Measurements from ENCODE around the gene PAPPA. TPM values are rescaled to one million over a fixed set of nuclear protein-coding genes. Genes with fewer than 3 reads are reported as not detected.

Gene PAPPA, protein sequence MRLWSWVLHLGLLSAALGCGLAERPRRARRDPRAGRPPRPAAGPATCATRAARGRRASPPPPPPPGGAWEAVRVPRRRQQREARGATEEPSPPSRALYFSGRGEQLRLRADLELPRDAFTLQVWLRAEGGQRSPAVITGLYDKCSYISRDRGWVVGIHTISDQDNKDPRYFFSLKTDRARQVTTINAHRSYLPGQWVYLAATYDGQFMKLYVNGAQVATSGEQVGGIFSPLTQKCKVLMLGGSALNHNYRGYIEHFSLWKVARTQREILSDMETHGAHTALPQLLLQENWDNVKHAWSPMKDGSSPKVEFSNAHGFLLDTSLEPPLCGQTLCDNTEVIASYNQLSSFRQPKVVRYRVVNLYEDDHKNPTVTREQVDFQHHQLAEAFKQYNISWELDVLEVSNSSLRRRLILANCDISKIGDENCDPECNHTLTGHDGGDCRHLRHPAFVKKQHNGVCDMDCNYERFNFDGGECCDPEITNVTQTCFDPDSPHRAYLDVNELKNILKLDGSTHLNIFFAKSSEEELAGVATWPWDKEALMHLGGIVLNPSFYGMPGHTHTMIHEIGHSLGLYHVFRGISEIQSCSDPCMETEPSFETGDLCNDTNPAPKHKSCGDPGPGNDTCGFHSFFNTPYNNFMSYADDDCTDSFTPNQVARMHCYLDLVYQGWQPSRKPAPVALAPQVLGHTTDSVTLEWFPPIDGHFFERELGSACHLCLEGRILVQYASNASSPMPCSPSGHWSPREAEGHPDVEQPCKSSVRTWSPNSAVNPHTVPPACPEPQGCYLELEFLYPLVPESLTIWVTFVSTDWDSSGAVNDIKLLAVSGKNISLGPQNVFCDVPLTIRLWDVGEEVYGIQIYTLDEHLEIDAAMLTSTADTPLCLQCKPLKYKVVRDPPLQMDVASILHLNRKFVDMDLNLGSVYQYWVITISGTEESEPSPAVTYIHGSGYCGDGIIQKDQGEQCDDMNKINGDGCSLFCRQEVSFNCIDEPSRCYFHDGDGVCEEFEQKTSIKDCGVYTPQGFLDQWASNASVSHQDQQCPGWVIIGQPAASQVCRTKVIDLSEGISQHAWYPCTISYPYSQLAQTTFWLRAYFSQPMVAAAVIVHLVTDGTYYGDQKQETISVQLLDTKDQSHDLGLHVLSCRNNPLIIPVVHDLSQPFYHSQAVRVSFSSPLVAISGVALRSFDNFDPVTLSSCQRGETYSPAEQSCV (N-terminal part only)
- 1.2 and 1.9 TPM in 2 replicates for total RNA-seq (2014; rRNA removed; shearing (Covaris generic); ENCODE audit: low replicate concordance)

DNA sequence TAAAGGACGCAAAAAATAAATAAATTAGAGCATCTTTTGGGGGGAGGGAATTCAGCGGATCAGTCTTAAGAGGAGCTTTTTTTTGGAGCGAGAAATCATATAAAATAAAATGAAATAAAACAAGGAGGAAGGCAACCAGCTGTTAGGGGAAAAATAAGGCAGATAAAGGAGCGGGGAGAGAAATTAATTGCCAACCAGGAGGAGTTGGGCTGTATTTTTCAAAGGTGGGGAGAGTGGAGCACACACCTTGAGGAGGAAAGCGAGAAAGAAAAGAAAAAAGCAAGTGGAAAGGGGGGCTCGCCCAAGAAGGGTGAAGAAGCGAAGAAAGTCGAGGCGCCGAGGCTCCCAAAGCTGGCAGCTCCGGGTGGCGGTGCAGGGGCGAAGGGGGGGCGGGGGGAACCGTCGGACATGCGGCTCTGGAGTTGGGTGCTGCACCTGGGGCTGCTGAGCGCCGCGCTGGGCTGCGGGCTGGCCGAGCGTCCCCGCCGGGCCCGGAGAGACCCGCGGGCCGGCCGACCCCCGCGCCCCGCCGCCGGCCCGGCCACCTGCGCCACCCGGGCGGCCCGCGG is at the start of gene PAPPA:
Gene PAPPA, plus strand, starts transcription at position 27 of the 569 bp plus-strand sequence. Its CDS starts 382 bp downstream, at position 409.
- no peak for DNase-seq (ENCODE audit: low read depth)
- in situ Hi-C loops (cut with HindIII; ENCODE audit: low pct_unique_long_range_greater_than_20kb, low sequenced_read_pairs) = no loop called here

DNA sequence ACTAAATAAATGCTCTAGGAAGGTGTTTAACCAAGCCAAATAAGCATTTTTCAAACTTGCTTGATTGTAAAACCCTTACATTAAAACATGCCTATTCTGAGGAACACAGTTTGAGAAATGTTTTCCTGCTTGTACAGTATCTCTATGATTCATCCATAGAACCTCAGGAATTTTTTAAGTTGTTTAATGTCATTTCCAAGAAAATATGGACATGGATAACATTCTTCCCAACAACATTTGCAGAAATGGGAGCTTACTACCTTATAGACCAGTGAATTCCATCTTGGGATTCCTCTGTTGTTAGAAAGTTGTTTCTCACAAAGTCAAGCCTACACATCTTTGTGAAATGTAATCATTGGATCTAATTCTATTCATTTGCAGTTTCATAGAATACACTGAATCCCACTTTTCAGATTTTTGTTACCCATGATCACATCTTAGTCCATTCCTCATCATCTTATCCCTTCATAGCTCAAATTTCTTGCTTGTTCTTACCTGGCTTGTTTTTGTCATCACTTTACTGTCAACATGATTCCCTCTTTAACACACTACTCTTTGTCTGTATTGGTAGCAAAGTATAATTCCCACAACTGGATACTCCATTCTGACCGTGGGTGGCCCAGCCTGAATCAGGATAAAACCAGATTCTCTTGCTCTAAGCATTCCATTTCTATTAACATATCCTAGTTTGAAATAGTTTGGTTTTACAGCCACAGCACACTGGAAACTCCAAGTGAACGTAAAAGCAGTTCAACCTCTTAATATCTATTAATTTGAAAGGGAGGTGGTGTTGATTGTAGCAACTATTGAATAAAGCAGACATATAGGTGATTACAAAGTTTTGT is 49.4 kb upstream of the PAPPA start:
- in situ Hi-C loops (cut with HindIII; ENCODE audit: low pct_unique_long_range_greater_than_20kb, low sequenced_read_pairs) = no loop called here
- DNase-seq (ENCODE audit: low read depth) = no peak

DNA sequence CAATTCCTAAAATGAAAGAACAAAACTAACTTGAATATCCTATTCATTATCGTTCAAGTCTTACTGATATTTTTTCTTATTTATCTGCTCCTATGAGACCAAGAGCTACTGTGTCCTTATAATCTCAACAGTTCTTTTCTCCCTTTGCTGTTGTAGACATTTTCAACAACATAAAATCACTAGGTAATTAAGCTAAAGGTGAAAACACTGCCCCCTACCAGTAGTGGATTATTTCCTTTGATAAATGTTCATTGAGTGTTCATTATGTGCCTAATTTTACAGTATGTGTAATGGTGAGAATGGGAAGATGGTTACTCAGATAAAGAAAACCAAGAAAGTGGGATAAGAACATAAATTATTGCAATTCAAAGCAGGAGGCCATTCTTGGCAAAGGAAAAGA is 41.4 kb upstream of the PAPPA start:
- no peak for DNase-seq (ENCODE audit: low read depth)
- in situ Hi-C loops (cut with HindIII; ENCODE audit: low pct_unique_long_range_greater_than_20kb, low sequenced_read_pairs) = no loop called here

DNA sequence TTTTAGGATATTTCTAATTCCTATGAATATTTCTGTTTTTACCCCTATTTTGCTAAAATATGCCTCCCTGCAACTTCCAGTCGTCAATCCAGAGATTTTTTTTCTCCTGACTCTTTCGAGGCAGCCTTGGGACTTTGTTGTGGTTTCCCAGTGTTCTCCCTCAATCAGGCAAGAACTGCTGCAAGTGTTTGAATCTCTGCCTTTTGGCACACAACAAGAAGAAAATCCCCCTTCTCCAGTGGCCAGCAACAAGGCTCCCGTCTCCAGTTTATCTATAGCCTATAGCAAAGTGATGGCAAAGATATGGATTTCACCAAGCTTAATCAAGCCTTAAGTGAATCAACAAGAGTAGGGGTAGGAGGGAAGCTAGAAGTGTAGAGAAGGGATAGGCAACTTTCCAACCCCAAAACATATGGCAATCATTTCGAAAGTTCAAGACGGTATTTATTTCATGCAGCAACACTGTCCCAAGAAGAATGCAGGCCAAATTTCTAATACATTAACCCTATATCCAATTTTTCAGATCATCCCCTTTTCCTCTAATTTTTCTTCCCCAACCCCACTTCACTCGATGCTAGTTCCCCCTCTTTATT is 37.7 kb upstream of the PAPPA start:
- no peak for DNase-seq (ENCODE audit: low read depth)
- in situ Hi-C loops (cut with HindIII; ENCODE audit: low pct_unique_long_range_greater_than_20kb, low sequenced_read_pairs) = no loop called here

DNA sequence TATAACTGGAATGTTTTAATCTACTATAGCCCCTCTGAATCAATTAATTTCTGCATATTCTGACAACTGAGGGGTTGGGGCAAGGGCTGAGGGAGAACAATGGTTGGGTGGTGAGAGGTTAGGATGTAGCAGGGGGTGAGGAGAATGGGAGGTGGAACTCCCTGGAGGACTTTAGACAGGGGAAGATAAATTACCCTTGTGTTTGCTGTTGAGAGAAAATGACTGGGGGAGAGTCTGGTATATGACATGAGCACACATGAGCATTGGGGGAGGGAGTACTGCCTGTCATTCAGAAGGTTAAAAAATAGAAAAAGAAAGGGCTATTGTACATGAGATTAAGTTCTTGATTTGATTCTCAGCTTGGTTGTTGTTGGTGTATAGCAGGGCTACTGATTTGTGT is 37.2 kb upstream of the PAPPA start:
- no peak for DNase-seq (ENCODE audit: low read depth)
- in situ Hi-C loops (cut with HindIII; ENCODE audit: low pct_unique_long_range_greater_than_20kb, low sequenced_read_pairs) = no loop called here

DNA sequence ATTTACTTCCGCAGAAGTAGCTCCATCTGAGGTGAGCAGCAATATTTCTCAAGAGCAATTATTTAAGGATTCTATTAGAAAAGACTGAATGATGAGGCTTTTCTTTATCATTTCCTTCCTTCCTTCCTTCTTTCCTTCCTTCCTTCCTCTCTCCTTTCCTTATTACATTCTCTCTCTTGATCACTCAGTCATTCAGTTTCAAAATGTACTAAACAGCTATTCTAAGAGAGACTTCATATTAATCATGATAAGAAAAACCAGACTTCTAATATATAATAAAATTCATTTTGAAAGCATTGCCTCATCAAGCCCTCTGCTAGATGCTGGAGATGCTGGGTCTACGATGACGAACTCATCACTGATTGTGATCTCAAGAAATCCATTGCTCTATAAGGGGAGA is 30.4 kb upstream of the PAPPA start:
- no peak for DNase-seq (ENCODE audit: low read depth)
- in situ Hi-C loops (cut with HindIII; ENCODE audit: low pct_unique_long_range_greater_than_20kb, low sequenced_read_pairs) = no loop called here

DNA sequence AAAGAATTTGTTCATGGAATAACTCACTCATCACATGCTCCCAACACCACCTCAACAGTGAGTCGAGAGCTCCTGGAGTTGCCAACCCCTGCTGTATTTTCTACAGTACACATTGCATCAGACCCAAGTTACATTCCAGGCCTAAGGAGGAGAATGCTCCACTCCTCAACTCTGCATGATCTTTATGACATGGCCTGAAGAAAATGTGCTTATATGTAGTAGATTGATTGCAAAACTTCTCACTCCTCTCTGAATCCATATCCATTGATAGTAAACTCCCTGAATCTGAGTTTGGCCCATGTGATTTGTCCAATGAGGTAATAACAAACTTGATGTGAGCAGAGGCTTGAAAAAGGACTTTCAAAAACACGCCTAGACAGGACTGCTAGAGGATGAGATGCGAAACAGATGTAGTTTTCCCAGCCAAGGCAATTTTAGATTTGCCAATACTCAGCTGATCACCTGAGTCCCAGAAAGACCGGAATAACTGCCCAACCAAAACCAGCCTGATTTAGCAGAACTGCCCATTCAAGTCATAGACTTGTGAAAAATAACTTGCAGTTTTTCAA is 29.0 kb upstream of the PAPPA start:
- DNase-seq (ENCODE audit: low read depth) = no peak
- in situ Hi-C loops (cut with HindIII; ENCODE audit: low pct_unique_long_range_greater_than_20kb, low sequenced_read_pairs) = no loop called here

DNA sequence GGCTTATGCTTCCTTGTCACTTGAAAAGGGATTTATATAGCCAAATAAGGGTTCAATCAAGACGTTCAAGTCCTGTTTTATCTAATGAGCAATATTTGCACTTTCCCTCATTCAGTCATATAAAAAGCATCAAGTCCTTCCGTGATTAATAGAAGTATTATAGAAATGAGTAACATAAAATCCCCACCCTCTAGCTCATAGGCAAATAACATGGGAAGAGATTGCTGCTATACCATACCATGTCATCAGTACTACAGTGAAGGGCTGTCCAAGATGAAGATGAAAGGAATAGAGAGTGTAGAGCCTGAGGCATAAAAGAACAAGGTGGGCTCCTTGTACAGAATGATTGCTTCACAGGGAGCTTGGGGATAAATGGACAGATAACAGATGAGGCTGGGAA is 20.4 kb upstream of the PAPPA start:
- no peak for DNase-seq (ENCODE audit: low read depth)
- in situ Hi-C loops (cut with HindIII; ENCODE audit: low pct_unique_long_range_greater_than_20kb, low sequenced_read_pairs) = no loop called here

DNA sequence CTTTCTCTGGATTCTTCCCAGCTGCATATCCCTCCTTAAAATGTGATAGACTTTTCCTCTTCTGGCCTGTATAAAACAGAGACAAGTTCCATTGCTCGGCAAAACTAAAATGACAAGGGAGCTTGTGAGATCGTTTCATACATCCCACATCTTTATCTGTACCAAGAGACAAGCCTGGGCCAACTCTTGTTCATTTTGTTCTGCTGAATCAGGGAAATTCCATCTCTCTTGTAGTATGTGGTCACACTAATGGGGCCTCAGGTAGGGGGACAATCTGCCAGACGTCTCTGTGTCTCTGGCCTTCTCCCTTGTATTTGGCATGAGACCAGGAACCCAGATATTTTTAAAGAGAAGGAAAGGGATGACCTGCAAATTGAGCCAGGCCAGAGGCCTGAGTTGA is 18.6 kb upstream of the PAPPA start:
- in situ Hi-C loops (cut with HindIII; ENCODE audit: low pct_unique_long_range_greater_than_20kb, low sequenced_read_pairs) = no loop called here
- DNase-seq (ENCODE audit: low read depth) = no peak

DNA sequence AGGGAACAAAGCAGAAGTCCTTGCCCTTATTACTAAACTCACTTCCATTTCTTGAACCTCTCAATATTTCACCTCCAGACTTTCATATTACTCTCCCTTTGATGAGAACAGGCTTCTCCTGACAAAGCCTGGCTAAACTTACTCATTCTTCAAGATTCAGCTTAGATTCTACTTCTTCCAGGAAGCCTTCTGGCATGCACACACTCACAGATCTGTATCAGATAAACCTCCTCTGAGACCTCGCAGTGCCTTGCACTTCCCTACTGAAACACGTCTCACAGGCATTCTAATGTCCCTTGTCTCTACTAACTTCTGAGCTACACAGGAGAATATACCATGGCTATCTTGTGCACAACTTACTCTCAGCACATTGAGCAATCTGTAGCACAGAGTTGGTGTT is 16.6 kb upstream of the PAPPA start:
- in situ Hi-C loops (cut with HindIII; ENCODE audit: low pct_unique_long_range_greater_than_20kb, low sequenced_read_pairs) = no loop called here
- DNase-seq (ENCODE audit: low read depth) = no peak

DNA sequence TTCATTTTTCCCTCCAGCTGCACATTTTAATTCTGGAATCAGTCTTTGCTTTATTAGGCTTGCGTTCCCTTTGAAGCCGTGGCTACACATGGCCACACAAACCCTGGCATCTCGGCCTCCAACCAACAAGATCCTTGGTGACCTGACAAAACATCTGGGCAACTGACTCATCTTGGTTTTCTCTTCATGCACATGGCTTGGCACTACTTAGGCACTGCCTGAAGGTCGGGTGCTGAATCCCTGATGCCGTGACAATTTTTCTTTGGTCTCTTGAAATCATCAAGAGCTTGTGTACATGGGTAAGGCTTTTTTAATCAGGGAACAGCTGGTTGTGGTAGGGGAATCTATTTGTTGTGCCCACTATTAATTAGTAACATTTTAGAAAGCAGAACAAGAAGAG is 16.0 kb upstream of the PAPPA start:
- in situ Hi-C loops (cut with HindIII; ENCODE audit: low pct_unique_long_range_greater_than_20kb, low sequenced_read_pairs) = no loop called here
- no peak for DNase-seq (ENCODE audit: low read depth)

DNA sequence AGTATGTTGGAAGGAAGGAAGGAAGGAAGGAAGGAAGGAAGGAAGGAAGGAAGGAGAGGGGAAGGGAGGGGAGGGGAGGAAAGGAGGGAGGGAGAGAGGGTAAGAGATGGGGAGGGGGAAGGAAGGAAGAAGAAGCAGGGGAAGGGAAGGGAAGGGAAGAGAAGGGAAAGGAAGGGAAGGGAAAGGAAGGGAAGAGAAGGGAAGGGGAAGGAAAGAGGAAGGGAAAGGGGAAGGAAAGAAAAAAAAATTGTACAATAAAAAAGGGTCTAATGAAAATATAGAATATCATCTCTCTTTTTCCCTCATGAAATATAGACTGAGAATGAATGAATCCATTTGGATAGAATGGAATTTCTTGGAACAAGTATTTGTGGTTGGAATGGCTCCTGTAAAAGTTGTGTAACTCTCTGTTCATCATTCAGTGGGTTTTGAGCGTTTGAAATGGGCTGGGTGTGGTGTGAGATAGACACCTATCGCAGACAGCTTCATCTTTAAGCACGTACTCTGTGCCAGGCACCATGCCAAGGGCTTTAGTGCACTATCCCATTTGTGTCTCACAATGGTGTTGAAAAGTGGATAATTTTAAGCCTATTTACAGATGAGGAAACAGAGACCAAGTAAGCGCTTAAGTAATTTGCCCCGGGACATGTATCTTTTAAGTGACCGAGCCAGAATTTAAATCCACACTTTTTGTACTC is 11.6 kb upstream of the PAPPA start:
- DNase-seq (ENCODE audit: low read depth) = no peak
- in situ Hi-C loops (cut with HindIII; ENCODE audit: low pct_unique_long_range_greater_than_20kb, low sequenced_read_pairs) = no loop called here

DNA sequence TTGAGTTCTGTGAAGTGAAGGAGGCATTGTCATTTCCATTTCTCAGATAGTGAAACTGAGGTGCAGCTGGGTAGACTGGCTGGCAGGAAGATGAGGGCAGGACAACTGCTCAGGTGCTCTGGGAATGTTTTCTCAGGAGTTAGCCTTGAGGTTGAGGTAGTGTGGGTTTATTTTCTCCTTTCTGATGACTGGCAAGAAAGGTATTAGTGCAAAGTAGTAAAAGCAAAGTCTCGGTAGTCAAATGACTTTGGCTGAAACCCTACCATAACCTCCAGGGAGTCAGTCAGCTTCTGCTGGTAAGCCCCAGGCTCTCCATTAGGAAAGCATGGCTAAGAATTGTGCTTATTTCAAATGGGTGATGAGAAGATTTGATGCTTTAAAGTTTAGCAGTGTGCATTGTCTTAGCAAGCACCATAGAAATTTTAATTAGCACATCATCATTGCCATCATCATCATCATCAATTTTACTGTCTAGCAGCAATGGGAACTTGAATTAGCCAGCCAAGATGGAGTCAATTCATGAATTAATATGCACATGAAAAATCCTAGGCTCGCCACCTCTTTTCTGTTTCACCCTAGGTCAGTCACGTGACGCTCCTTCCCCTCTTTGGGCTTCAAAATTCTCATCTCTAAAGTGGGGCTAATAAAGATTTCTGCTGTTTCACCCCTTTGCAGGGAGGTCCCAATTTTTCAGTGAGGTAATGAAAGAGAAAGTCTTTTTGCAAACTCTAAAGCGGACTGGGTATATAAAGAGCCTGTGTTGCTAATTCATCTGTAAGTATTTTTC is 10.7 kb upstream of the PAPPA start:
- no peak for DNase-seq (ENCODE audit: low read depth)
- in situ Hi-C loops (cut with HindIII; ENCODE audit: low pct_unique_long_range_greater_than_20kb, low sequenced_read_pairs) = no loop called here

DNA sequence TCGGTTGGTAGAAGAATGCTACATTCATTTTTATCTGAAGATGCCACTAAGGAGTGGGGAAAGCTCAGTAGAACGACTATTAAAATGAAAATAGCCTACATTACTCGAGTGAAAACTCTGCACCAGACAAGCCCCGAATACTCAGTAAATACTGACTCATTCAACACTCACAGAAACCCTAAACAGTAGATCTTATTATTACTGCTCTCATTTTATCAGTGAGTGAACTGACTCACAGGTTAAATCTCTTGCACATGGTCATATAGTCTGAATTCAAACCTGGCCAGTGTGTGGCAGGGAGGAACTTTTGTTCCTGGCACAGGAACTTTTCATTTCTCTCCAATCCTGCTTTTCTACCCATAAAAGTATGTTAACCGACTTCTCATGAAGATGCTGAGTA is 9.6 kb upstream of the PAPPA start:
- DNase-seq (ENCODE audit: low read depth) = no peak
- in situ Hi-C loops (cut with HindIII; ENCODE audit: low pct_unique_long_range_greater_than_20kb, low sequenced_read_pairs) = no loop called here

DNA sequence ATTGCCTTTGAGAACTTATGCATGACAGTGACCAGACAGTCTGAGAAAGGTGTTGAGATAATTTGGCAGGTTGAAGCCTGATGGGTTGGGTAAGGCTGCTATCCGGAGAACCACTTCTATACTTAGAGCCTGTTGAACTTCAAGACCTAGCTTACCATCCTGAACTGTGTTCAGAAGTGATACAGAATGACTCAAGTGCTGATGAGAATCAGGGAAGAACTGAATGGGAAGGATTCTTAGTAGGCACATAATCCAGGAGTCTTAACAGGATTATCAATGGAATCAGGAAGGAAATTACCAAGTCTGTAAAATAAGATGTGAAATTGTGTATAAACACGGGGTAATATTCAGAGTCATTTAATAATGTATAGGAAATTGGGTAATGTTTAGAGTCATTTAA is 9.0 kb upstream of the PAPPA start:
- no peak for DNase-seq (ENCODE audit: low read depth)
- in situ Hi-C loops (cut with HindIII; ENCODE audit: low pct_unique_long_range_greater_than_20kb, low sequenced_read_pairs) = no loop called here

DNA sequence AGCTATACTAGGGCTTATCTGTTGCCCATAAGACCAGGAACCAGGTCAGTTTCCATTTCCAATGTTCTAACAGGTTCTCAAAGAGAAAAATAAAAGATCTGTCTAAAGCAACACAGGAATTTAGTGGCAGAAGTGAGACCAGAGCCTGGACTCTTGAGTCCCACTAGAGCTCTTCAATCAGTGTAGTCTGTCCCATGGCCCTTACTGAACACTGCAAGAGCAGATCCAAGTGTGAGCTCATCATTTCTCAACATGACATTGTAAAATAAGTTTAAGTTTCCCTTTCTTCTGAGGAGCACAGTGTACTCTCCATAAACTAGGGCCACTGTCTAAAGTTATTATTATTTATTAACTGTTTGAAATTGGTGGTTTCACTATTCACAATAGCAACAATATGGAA is 8.6 kb upstream of the PAPPA start:
- in situ Hi-C loops (cut with HindIII; ENCODE audit: low pct_unique_long_range_greater_than_20kb, low sequenced_read_pairs) = no loop called here
- no peak for DNase-seq (ENCODE audit: low read depth)
